ENCODE data around the gene VIPR2.

Gene VIPR2

DNA sequence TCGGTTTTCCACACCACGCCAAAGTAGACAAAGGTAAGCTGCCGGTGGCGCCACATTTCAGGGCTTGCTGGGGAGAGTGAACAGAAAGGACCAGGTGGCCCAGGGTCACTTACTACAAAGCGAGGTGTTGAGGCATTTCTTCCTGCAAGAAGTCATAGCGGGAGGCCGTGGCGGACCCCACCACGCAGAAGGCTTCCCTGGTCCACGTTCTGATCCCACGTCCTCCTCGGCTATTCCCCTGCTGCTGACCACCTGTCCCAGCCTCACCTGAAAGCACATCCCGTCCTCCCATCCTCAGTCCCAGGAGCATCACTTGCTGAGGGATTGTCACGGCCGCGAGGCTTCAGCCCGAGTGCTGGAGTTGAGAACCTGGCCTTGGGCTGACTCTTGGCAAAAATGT, 149.2 kb downstream of the VIPR2 start:
- H3K4me1 ChIP-seq (ENCODE audit: low read depth, poor library complexity, severe bottlenecking), result no peaks in the 10 kb centered on the region
- H4K20me1 ChIP-seq (ENCODE audit: insufficient read depth), result no peaks in the 10 kb centered on the region
- TF ChIP-seq, protein P1, sequence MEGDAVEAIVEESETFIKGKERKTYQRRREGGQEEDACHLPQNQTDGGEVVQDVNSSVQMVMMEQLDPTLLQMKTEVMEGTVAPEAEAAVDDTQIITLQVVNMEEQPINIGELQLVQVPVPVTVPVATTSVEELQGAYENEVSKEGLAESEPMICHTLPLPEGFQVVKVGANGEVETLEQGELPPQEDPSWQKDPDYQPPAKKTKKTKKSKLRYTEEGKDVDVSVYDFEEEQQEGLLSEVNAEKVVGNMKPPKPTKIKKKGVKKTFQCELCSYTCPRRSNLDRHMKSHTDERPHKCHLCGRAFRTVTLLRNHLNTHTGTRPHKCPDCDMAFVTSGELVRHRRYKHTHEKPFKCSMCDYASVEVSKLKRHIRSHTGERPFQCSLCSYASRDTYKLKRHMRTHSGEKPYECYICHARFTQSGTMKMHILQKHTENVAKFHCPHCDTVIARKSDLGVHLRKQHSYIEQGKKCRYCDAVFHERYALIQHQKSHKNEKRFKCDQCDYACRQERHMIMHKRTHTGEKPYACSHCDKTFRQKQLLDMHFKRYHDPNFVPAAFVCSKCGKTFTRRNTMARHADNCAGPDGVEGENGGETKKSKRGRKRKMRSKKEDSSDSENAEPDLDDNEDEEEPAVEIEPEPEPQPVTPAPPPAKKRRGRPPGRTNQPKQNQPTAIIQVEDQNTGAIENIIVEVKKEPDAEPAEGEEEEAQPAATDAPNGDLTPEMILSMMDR (conservative IDR thresholded peaks at IDR 0.05; ENCODE audit: low read depth, low read length), result no peak
- no peak overlapping the region for H2AFZ ChIP-seq (ENCODE audit: low read depth)
- no peak overlapping the region for H3K4me2 ChIP-seq
- H3K27me3 ChIP-seq (ENCODE audit: insufficient read depth, low read depth), result no peaks in the 10 kb centered on the region
- H3K79me2 ChIP-seq (ENCODE audit: insufficient read depth, low read depth), result no peaks in the 10 kb centered on the region
- H3K36me3 ChIP-seq (ENCODE audit: insufficient read depth), result no peaks in the 10 kb centered on the region
- no peak overlapping the region for H3K27ac ChIP-seq
- no peak overlapping the region for H3K4me3 ChIP-seq (IDR thresholded peaks at IDR 0.05; ENCODE audit: insufficient read depth, low read depth, low read length)
- no peak overlapping the region for H3K9ac ChIP-seq

DNA sequence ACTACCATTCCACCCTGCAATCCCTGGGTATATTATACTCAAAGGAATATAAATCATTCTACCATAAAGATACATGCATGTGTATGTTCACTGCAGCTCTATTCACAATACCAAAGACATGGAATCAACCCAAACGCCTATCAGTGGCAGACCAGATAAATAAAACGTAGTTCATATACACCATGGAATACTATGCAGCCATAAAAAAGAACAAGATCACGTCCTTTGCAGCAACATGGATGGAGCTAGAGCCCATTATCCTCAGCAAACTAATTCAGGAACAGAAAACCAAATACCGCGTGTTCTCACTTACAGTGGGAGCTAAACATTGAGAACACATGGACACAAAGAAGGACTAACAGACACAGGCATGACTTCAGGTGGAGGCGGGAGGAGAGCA, 150.0 kb downstream of the VIPR2 start:
- H3K27me3 ChIP-seq (ENCODE audit: insufficient read depth, low read depth), result no peaks in the 10 kb centered on the region
- no peak overlapping the region for H3K9ac ChIP-seq
- H4K20me1 ChIP-seq (ENCODE audit: insufficient read depth), result no peaks in the 10 kb centered on the region
- H3K4me1 ChIP-seq (ENCODE audit: low read depth, poor library complexity, severe bottlenecking), result no peaks in the 10 kb centered on the region
- no peak overlapping the region for H3K4me3 ChIP-seq (IDR thresholded peaks at IDR 0.05; ENCODE audit: insufficient read depth, low read depth, low read length)
- no peak overlapping the region for H3K27ac ChIP-seq
- H3K4me2 ChIP-seq, result no peak overlapping the region
- H2AFZ ChIP-seq (ENCODE audit: low read depth), result no peak overlapping the region
- TF ChIP-seq, protein P1 (conservative IDR thresholded peaks at IDR 0.05; ENCODE audit: low read depth, low read length), result no peak
- H3K79me2 ChIP-seq (ENCODE audit: insufficient read depth, low read depth), result no peaks in the 10 kb centered on the region
- no peaks in the 10 kb centered on the region for H3K36me3 ChIP-seq (ENCODE audit: insufficient read depth)

DNA sequence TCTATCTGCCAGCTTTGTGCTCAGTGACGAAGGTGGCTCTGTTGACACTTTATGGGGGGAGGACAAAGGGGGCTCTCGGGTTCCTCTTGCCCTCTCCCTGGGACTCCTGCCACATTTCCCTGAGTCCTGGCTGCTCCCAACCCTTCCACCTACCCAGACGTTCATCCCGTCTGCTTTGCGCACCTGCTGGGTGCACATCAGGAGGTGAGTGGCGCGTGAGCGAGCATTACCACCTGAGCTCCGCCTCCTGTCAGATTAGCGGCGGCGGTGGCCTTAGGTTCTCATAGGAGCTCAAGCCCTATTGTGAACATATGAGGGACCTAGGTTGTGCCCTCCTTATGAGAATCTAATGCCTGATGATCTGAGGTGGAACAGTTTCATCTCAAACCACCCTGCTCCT, 151.1 kb downstream of the VIPR2 start:
- Histone ChIP-seq H3K36me3 (ENCODE audit: insufficient read depth) (no peaks in the 10 kb centered on the region), H2AFZ (ENCODE audit: low read depth) (no peak overlapping the region), H3K4me3 (IDR thresholded peaks at IDR 0.05; ENCODE audit: insufficient read depth, low read depth, low read length) (no peak overlapping the region), H3K27me3 (ENCODE audit: insufficient read depth, low read depth) (no peaks in the 10 kb centered on the region), H3K27ac (no peak overlapping the region), H4K20me1 (ENCODE audit: insufficient read depth) (no peaks in the 10 kb centered on the region), H3K79me2 (ENCODE audit: insufficient read depth, low read depth) (no peaks in the 10 kb centered on the region), H3K4me1 (ENCODE audit: low read depth, poor library complexity, severe bottlenecking) (no peaks in the 10 kb centered on the region), H3K4me2 (no peak overlapping the region), H3K9ac (no peak overlapping the region)
- TF ChIP-seq, protein P1 (conservative IDR thresholded peaks at IDR 0.05; ENCODE audit: low read depth, low read length), result no peak

DNA sequence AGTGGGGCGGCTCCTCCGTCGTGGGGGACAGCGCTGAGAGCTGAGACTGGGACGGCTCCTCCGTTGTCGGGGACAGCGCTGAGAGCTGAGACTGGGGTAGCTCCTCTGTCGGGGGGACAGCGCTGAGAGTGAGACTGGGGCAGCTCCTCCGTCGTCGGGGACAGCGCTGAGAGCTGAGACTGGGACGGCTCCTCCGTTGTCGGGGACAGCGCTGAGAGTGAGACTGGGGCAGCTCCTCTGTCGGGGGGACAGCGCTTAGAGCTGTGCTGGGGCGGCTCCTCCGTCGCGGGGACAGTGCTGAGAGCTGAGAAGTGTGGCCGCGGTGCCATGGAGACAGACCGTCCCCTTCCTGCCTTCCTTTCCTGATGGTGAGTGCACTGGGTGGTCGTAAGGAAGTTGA, 151.9 kb downstream of the VIPR2 start:
- TF ChIP-seq, protein P1 (conservative IDR thresholded peaks at IDR 0.05; ENCODE audit: low read depth, low read length), result no peak
- Histone ChIP-seq H3K4me3 (IDR thresholded peaks at IDR 0.05; ENCODE audit: insufficient read depth, low read depth, low read length) (no peak overlapping the region), H3K4me2 (no peak overlapping the region), H3K79me2 (ENCODE audit: insufficient read depth, low read depth) (no peaks in the 10 kb centered on the region), H3K4me1 (ENCODE audit: low read depth, poor library complexity, severe bottlenecking) (no peaks in the 10 kb centered on the region), H3K27ac (no peak overlapping the region), H2AFZ (ENCODE audit: low read depth) (no peak overlapping the region), H4K20me1 (ENCODE audit: insufficient read depth) (no peaks in the 10 kb centered on the region), H3K27me3 (ENCODE audit: insufficient read depth, low read depth) (no peaks in the 10 kb centered on the region), H3K9ac (no peak overlapping the region), H3K36me3 (ENCODE audit: insufficient read depth) (no peaks in the 10 kb centered on the region)

All from KMS-11 (cell line).